ENCODE results near the gene CMAS. TPM values are rescaled to one million over a fixed set of nuclear protein-coding genes. Genes with fewer than 3 reads are reported as not detected.

The CMAS gene
- total RNA-seq, 6 experiments from 2014 or later: 20.8 to 44.1 (median 27.6) TPM

DNA sequence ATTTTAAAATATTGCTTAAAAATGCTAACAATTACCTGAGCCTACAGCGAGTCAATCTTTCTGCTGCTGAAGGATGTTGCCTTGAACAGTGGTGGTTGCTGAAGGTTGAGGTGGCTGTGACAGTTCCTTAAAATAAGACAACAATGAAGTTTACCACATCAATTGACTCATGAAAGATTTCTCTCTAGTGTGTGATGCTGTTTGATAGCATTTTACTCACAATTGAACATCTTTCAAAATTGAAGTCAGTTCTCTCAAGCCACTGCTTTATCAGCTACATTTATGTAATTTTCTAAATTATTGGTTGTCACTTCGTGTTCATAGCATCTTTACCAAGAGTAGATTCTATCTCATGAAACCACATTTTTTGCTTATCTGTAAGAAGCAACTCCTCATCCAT, 20.3 kb downstream of the CMAS start:
- Histone ChIP-seq H3K4me3 (no peak overlapping the region), H3K36me3 (peaks cover 0 to 43% (median 10%) of the 10 kb centered on the region in 4 donors), H3K4me1 (no peaks in the 10 kb centered on the region), H3K27ac (no peak overlapping the region), H3K27me3 (no peaks in the 10 kb centered on the region), H3K9me3 (no peaks in the 10 kb centered on the region)
- DNase-seq (no peak), ATAC-seq (no peak)
- no peak for TF ChIP-seq POLR2A (IDR thresholded peaks at IDR 0.05)
- TF ChIP-seq, protein P1, sequence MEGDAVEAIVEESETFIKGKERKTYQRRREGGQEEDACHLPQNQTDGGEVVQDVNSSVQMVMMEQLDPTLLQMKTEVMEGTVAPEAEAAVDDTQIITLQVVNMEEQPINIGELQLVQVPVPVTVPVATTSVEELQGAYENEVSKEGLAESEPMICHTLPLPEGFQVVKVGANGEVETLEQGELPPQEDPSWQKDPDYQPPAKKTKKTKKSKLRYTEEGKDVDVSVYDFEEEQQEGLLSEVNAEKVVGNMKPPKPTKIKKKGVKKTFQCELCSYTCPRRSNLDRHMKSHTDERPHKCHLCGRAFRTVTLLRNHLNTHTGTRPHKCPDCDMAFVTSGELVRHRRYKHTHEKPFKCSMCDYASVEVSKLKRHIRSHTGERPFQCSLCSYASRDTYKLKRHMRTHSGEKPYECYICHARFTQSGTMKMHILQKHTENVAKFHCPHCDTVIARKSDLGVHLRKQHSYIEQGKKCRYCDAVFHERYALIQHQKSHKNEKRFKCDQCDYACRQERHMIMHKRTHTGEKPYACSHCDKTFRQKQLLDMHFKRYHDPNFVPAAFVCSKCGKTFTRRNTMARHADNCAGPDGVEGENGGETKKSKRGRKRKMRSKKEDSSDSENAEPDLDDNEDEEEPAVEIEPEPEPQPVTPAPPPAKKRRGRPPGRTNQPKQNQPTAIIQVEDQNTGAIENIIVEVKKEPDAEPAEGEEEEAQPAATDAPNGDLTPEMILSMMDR (IDR thresholded peaks at IDR 0.05): no peak
- intact Hi-C loops (cut with DNase I): no loop called here
- 85% methylated on average over 2 of the region's 2 CpGs for WGBS (ENCODE audit: insufficient coverage, low coverage, low lambda C conversion rate, missing lambda C conversion rate)

DNA sequence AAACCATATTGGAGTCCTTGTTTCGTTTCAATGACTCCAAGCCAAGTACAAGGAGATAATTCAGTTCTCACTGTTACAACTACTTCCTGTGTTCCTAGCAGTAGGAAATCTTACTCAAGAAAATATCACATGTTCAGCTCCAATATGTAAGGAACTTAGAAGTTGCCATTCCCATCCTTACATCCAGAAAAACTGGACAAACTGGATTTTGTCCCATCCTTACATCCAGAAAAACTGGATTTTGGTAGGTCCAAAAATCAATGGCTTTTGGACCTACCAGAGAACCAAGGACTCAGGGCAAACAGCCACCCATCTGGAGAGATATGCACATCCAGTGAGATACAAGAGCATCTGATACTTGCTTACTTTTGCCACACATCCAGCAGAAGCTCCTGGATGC, 23.8 kb downstream of the CMAS start:
- Histone ChIP-seq H3K27ac (no peak overlapping the region), H3K4me3 (no peak overlapping the region), H3K4me1 (no peaks in the 10 kb centered on the region), H3K27me3 (no peaks in the 10 kb centered on the region), H3K9me3 (no peaks in the 10 kb centered on the region), H3K36me3 (peaks cover 0 to 13% (median 4%) of the 10 kb centered on the region in 4 donors)
- DNase-seq: no peak
- WGBS (ENCODE audit: insufficient coverage, low coverage, low lambda C conversion rate, missing lambda C conversion rate): 71% methylated on average over 1 of the region's 1 CpG
- no peak for TF ChIP-seq POLR2A (IDR thresholded peaks at IDR 0.05)
- TF ChIP-seq, protein P1 (IDR thresholded peaks at IDR 0.05): no peak
- no peak for ATAC-seq
- intact Hi-C loops (cut with DNase I): no loop called here

- no peak overlapping the region for H3K4me3 ChIP-seq
- DNase-seq (no peak), ATAC-seq (peak in 1 of 4 donors; percentile 12)
- no peaks in the 10 kb centered on the region for H3K9me3 ChIP-seq
- no peaks in the 10 kb centered on the region for H3K4me1 ChIP-seq
- no peak overlapping the region for H3K27ac ChIP-seq
- H3K27me3 ChIP-seq: no peaks in the 10 kb centered on the region
- TF ChIP-seq, protein P1 (IDR thresholded peaks at IDR 0.05): no peak
- no peak for TF ChIP-seq POLR2A (IDR thresholded peaks at IDR 0.05)
- H3K36me3 ChIP-seq: no peaks in the 10 kb centered on the region
- intact Hi-C loops (cut with DNase I): loop anchor here in 1 of 2 donors (10.0 kb wide), 1 partner anchor 363 kb away; no protein-coding TSS in a partner anchor
- 67% methylated on average over 9 of the region's 10 CpGs for WGBS (ENCODE audit: insufficient coverage, low coverage, low lambda C conversion rate, missing lambda C conversion rate)
These were observed 36.2 kb downstream of the CMAS start for GRCh38 chr12:22082190-22082701.

GRCh38 chr12:22083167-22083566, 37.1 kb downstream of the CMAS start:
- Histone ChIP-seq H3K4me1 (no peaks in the 10 kb centered on the region), H3K36me3 (no peaks in the 10 kb centered on the region), H3K27me3 (no peaks in the 10 kb centered on the region), H3K27ac (no peak overlapping the region), H3K9me3 (no peaks in the 10 kb centered on the region), H3K4me3 (no peak overlapping the region)
- TF ChIP-seq, protein P1 (IDR thresholded peaks at IDR 0.05): peak; percentile 40 to 54 (median 50)
- TF ChIP-seq POLR2A (IDR thresholded peaks at IDR 0.05): no peak
- intact Hi-C loops (cut with DNase I): loop anchor here in 1 of 2 donors (10.0 kb wide), 1 partner anchor 362 kb away; no protein-coding TSS in a partner anchor
- DNase-seq (no peak), ATAC-seq (peak; percentile 31 to 64 (median 51))
